DND-41 (cell line): ENCODE data around the gene GNPNAT1.
"Not testable (repeated sequence)": the region's sequence is repeated elsewhere in the genome, so short reads cannot be mapped to it uniquely, and the experiment has no call there.

Experiments used
- ATAC-seq: fragments of 200-7000 bp; cut with Tn5 transposase; 3 replicates; pipeline ENCODE4 v1.9.1; 2021; ENCODE audit warnings: low read depth; ENCODE audit not compliant: insufficient read depth
- DNase-seq: peaks from one replicate; pipeline ENCODE4 v3.0.0-alpha.2; 2020
- H2AFZ ChIP-seq: 2 replicates; pipeline ENCODE4 v1.6.0; 2012; ENCODE audit warnings: low read depth, low read length
- H3K27ac ChIP-seq: 2 replicates; pipeline ENCODE4 v1.5.1; 2012; ENCODE audit warnings: low read length, inconsistent platforms
- H3K27me3 ChIP-seq: fragments of 200-600 bp; sonication (generic); 2 replicates; pipeline ENCODE4 v1.6.0; 2012; ENCODE audit warnings: low read length, mild to moderate bottlenecking, inconsistent platforms; ENCODE audit not compliant: insufficient read depth, poor library complexity
- H3K36me3 ChIP-seq: 2 replicates; pipeline ENCODE4 v1.5.1; 2012; ENCODE audit warnings: low read length, inconsistent platforms; ENCODE audit not compliant: insufficient read depth
- H3K4me1 ChIP-seq: 2 replicates; pipeline ENCODE4 v1.5.1; 2012; ENCODE audit warnings: mild to moderate bottlenecking, low read length; ENCODE audit not compliant: insufficient read depth
- H3K4me2 ChIP-seq: 2 replicates; pipeline ENCODE4 v1.6.0; 2012; ENCODE audit warnings: mild to moderate bottlenecking, moderate library complexity, low read length, inconsistent platforms; ENCODE audit not compliant: insufficient read depth
- H3K4me3 ChIP-seq, 2 experiments: fragments of 200-600 bp in 1 of 2; shearing (Covaris generic) in 1 of 2; 2 replicates each; pipeline ENCODE4 v1.5.1; 2012 to 2016; ENCODE audit warnings: inconsistent platforms in 2 of 2, low read length in 2 of 2, mild to moderate bottlenecking in 2 of 2, low read depth in 1 of 2, moderate library complexity in 1 of 2
- H3K79me2 ChIP-seq: 2 replicates; pipeline ENCODE4 v1.6.0; 2012; ENCODE audit warnings: low read length, inconsistent platforms; ENCODE audit not compliant: insufficient read depth
- H3K9ac ChIP-seq: 2 replicates; pipeline ENCODE4 v1.6.0; 2012; ENCODE audit warnings: low read depth, mild to moderate bottlenecking, inconsistent platforms, low read length, moderate library complexity
- H3K9me3 ChIP-seq: 2 replicates; pipeline ENCODE4 v1.5.1; 2012; ENCODE audit warnings: low read length, moderate library complexity, mild to moderate bottlenecking, inconsistent platforms; ENCODE audit not compliant: insufficient read depth, severe bottlenecking
- H4K20me1 ChIP-seq: 2 replicates; pipeline ENCODE4 v1.6.0; 2012; ENCODE audit warnings: low read length; ENCODE audit not compliant: insufficient read depth
- EZH2 ChIP-seq: IDR thresholded peaks from 3 replicates; pipeline ENCODE4 v1.6.1; 2012; ENCODE audit warnings: borderline replicate concordance, low read depth, mild to moderate bottlenecking, moderate library complexity, low read length, inconsistent platforms; ENCODE audit not compliant: severe bottlenecking
- TF ChIP-seq, protein P1 (sequence below): IDR thresholded peaks from 2 replicates; pipeline ENCODE4 v1.5.1; 2012; ENCODE audit warnings: borderline replicate concordance, low read length, moderate library complexity, mild to moderate bottlenecking; ENCODE audit not compliant: poor library complexity, severe bottlenecking; ENCODE audit errors: extremely low read depth

The GNPNAT1 gene

DNA sequence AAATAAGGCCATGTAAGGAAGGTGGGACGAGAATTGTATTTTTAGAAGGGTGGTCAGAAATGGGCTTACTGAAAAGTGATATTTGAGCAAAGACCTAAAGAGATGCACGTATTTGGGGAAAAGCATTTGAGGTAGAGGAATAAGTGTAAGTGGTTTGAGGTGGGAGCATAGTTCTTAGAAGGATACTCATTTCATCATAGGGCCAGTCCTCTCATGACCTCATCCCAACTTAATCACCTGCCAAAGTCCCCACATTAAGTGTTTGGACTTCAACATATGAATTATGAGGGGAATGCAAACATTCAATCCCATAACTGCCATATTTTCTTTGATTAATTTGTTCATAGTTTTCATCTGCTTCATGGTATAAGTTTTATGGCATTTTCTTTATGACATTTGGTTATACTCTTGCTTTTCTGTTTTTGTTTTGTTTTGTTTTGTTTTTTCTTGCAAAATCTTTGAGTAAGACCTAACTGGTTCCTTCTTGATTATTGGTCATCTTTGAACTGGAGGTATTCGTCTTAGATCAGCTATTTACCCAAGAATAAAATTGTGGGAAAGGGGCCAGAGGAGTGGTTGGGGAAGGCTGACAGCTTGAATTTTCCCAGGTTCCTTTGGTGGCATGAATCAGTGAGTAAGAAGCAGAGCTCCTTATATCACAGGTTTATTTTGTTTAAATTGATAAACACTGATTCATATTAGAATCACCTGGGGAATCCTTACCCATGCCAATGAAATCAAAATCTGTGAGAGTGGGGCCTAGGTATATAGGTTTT lies 24.2 kb downstream of the GNPNAT1 start:
- no peaks in the 10 kb centered on the region for H4K20me1 ChIP-seq
- H3K4me2 ChIP-seq: no peak overlapping the region
- ATAC-seq (no peak), DNase-seq (no peak)
- H3K9ac ChIP-seq: no peak overlapping the region
- H3K4me1 ChIP-seq: no peaks in the 10 kb centered on the region
- no peak for TF ChIP-seq EZH2
- TF ChIP-seq, protein P1, sequence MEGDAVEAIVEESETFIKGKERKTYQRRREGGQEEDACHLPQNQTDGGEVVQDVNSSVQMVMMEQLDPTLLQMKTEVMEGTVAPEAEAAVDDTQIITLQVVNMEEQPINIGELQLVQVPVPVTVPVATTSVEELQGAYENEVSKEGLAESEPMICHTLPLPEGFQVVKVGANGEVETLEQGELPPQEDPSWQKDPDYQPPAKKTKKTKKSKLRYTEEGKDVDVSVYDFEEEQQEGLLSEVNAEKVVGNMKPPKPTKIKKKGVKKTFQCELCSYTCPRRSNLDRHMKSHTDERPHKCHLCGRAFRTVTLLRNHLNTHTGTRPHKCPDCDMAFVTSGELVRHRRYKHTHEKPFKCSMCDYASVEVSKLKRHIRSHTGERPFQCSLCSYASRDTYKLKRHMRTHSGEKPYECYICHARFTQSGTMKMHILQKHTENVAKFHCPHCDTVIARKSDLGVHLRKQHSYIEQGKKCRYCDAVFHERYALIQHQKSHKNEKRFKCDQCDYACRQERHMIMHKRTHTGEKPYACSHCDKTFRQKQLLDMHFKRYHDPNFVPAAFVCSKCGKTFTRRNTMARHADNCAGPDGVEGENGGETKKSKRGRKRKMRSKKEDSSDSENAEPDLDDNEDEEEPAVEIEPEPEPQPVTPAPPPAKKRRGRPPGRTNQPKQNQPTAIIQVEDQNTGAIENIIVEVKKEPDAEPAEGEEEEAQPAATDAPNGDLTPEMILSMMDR: no peak
- no peak overlapping the region for H3K27ac ChIP-seq
- H3K27me3 ChIP-seq: no peaks in the 10 kb centered on the region
- peaks cover 57% of the 10 kb centered on the region for H3K36me3 ChIP-seq
- H3K79me2 ChIP-seq: 0 out of 2 replicates have a peak, but pooled peaks cover 2% of the 10 kb centered on the region
- no peak overlapping the region for H3K4me3 ChIP-seq
- no peaks in the 10 kb centered on the region for H3K9me3 ChIP-seq
- H2AFZ ChIP-seq: no peak overlapping the region

DNA sequence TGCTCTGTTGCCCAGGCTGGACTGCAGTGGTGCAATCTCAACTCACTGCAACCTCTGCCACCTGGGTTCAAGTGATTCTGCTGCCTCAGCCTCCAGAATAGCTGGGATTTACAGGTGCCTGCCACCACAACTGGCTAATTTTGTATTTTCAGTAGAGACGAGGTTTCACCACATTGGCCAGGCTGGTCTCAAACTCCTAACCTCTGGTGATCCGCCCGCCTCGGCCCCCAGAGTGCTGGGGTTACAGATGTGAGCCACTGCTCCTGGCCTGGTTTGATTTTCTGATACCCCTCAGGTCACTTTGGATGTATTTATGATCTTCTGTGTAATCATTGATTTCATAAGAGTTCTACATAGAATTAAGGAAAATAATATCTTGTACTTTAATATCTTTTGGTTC lies 28.5 kb downstream of the GNPNAT1 start:
- not testable (repeated sequence) for H4K20me1 ChIP-seq, H3K27ac ChIP-seq, H2AFZ ChIP-seq, H3K79me2 ChIP-seq, H3K4me1 ChIP-seq, H3K27me3 ChIP-seq, DNase-seq, H3K4me3 ChIP-seq, H3K9ac ChIP-seq, H3K9me3 ChIP-seq, ATAC-seq, H3K4me2 ChIP-seq
- H3K36me3 ChIP-seq: peaks cover 44% of the 10 kb centered on the region

DNA sequence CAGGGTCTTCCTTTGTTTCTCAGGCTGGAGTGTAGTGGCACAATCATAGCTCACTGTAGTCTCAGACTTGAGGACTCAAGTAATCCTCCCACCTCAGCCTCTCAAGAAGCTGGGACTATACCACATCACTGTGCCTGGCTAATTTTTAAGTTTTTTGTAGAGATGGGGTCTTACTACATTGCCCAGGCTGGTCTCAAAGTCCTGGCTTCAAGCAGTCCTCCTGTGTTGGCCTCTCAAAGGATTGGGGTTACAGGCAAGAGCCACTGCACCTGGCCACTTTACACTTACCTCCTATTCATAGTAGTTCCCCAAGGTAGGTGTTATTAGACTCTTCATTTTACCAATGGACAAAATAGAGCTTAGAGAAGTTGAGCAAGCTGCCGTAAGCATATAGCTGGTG lies 32.3 kb downstream of the GNPNAT1 start:
- Histone ChIP-seq H2AFZ (no peak overlapping the region), H3K79me2 (no peaks in the 10 kb centered on the region), H3K4me3 (no peak overlapping the region), H4K20me1 (no peaks in the 10 kb centered on the region), H3K36me3 (peaks cover 25% of the 10 kb centered on the region), H3K4me1 (no peaks in the 10 kb centered on the region), H3K9me3 (no peaks in the 10 kb centered on the region), H3K27ac (no peak overlapping the region), H3K4me2 (no peak overlapping the region), H3K27me3 (no peaks in the 10 kb centered on the region), H3K9ac (no peak overlapping the region)
- ATAC-seq: no peak
- DNase-seq: no peak
- TF ChIP-seq EZH2: no peak
- TF ChIP-seq, protein P1: no peak

DNA sequence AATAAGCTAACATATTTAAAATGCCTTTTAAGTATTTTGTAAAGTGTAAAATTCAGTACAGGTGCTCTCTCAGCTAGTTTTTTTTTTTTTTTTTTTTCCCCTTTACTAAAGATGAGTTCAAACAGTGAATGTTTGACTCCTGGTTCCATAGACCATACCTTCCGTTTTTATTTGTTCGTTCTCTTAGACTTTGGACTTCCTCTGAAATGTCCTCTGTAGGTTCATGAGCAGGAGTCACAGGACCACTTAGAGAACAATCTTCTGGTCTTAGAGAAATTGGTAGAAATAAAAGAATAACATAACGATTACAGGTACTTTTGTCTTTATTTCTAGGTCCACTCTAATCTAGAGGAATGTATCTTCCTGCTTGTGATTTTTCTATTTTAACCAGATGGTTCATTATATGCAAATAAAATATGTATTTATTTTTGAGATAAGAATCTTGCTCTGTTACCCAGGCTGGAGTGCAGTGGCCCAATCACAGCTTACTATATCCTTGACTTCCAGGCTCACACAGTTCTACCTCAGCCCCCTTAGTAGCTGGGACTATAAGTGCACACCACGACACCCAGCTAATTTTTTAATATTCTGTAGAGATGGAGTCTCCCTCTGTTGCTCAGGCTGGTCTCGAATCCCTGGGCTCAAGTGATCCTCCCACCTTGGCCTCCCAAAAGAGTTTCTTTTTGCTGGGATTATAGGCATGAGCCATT lies 35.6 kb downstream of the GNPNAT1 start:
- peaks cover 25% of the 10 kb centered on the region for H3K36me3 ChIP-seq
- TF ChIP-seq, protein P1: no peak
- TF ChIP-seq EZH2: no peak
- no peaks in the 10 kb centered on the region for H3K4me1 ChIP-seq
- no peaks in the 10 kb centered on the region for H3K27me3 ChIP-seq
- no peaks in the 10 kb centered on the region for H4K20me1 ChIP-seq
- ATAC-seq: no peak
- no peaks in the 10 kb centered on the region for H3K79me2 ChIP-seq
- no peak overlapping the region for H2AFZ ChIP-seq
- no peak overlapping the region for H3K9ac ChIP-seq
- H3K4me2 ChIP-seq: no peak overlapping the region
- H3K4me3 ChIP-seq: no peak overlapping the region
- H3K9me3 ChIP-seq: no peaks in the 10 kb centered on the region
- H3K27ac ChIP-seq: no peak overlapping the region
- no peak for DNase-seq
